ENCODE results near the gene CTSC.

- TF ChIP-seq FOXA1 (IDR thresholded peaks at IDR 0.05) = no peak
- no peak for TF ChIP-seq ARNT (IDR thresholded peaks at IDR 0.05)
- TF ChIP-seq ELF4 (IDR thresholded peaks at IDR 0.05) = no peak
- TF ChIP-seq BHLHE40 (IDR thresholded peaks at IDR 0.05; ENCODE audit: borderline replicate concordance) = no peak
- no peak for TF ChIP-seq SUZ12 (IDR thresholded peaks at IDR 0.05)
- no peak for TF ChIP-seq ZNF384 (IDR thresholded peaks at IDR 0.05)
- no peak for TF ChIP-seq PKNOX1 (IDR thresholded peaks at IDR 0.05)
These were observed 39.7 kb downstream of the CTSC start for GRCh38 chr11:88297863-88298262.
